ENCODE data around the gene KLHDC3. TPM values are rescaled to one million over a fixed set of nuclear protein-coding genes. Genes with fewer than 3 reads are reported as not detected.
A peak's percentile ranks its signal among the peaks of the same experiment; 100 is the strongest.

The KLHDC3 gene
- total and polyA plus RNA-seq, 2 of the 13 experiments (the other 11 are each of a cell fraction or from before 2014, with no cell fraction given), result 78.3 to 91.5 TPM

- TF ChIP-seq CSRNP2 (CRISPR knock-in tag; conservative IDR thresholded peaks at IDR 0.05; ENCODE audit: low read depth) (no peak), KMT2B (CRISPR knock-in tag; IDR thresholded peaks at IDR 0.05) (peak; percentile 81), SNAPC4 (CRISPR knock-in tag; IDR thresholded peaks at IDR 0.05) (peak; percentile 71), ZNF761 (CRISPR knock-in tag; conservative IDR thresholded peaks at IDR 0.05) (no peak), TSC22D2 (CRISPR knock-in tag; IDR thresholded peaks at IDR 0.05; ENCODE audit: borderline replicate concordance) (peak; percentile 68; the same call in 1 of the 2 replicates), ZZZ3 (CRISPR knock-in tag; IDR thresholded peaks at IDR 0.05; ENCODE audit: borderline replicate concordance) (0 out of 2 replicates have a peak, but pooled peaks have one; percentile 32), ZNF205 (CRISPR knock-in tag; IDR thresholded peaks at IDR 0.05) (peak; percentile 96), ZNF652 (CRISPR knock-in tag; IDR thresholded peaks at IDR 0.05; ENCODE audit: borderline replicate concordance, low read depth) (peak; percentile 27; the same call in 1 of the 2 replicates), ZNF407 (CRISPR knock-in tag; IDR thresholded peaks at IDR 0.05; ENCODE audit: not compliant biosample characterization) (peak; percentile 71), ZNF317 (CRISPR knock-in tag; IDR thresholded peaks at IDR 0.05) (peak; percentile 73), SP5 (CRISPR knock-in tag; IDR thresholded peaks at IDR 0.05; ENCODE audit: borderline replicate concordance, low read depth) (peak; percentile 94), MAF1 (CRISPR knock-in tag; IDR thresholded peaks at IDR 0.05; ENCODE audit: borderline replicate concordance) (0 out of 2 replicates have a peak, but pooled peaks have one; percentile 38), ISX (CRISPR knock-in tag; conservative IDR thresholded peaks at IDR 0.05) (0 out of 2 replicates have a peak, but pooled peaks have one; percentile 72), RARA (CRISPR knock-in tag; IDR thresholded peaks at IDR 0.05) (no peak)
Measured at GRCh38 chr6:43021270-43022047, 7.4 kb downstream of the KLHDC3 start, which contains the start of gene RRP36 (continued).
